ENCODE results near the gene GIMAP2. TPM values are rescaled to one million over a fixed set of nuclear protein-coding genes. Genes with fewer than 3 reads are reported as not detected.

GIMAP2 gene
- total RNA-seq, 1 donor from 2014 or later: 6.9 TPM

GRCh38 chr7:150723467-150723866 is 38.0 kb downstream of the GIMAP2 start:
- DNase-seq (no peak), ATAC-seq (no peak)
- intact Hi-C loops (cut with micrococcal nuclease): no loop called here

GRCh38 chr7:150727381-150727780 is 41.9 kb downstream of the GIMAP2 start:
- ATAC-seq: no peak
- no peak for DNase-seq
- intact Hi-C loops (cut with micrococcal nuclease): no loop called here

GRCh38 chr7:150728011-150728410 is 42.5 kb downstream of the GIMAP2 start:
- intact Hi-C loops (cut with micrococcal nuclease): no loop called here

GRCh38 chr7:150728609-150729008 is 43.1 kb downstream of the GIMAP2 start:
- no peak for ATAC-seq
- intact Hi-C loops (cut with micrococcal nuclease): no loop called here

More at GRCh38 chr7:150728011-150728410, 42.5 kb downstream of the GIMAP2 start:
- ATAC-seq (no peak), DNase-seq (no peak)

GRCh38 chr7:150731916-150732315 is 46.4 kb downstream of the GIMAP2 start:
- DNase-seq (no peak), ATAC-seq (no peak)
- intact Hi-C loops (cut with micrococcal nuclease): loop anchor here (10.0 kb wide), 1 partner anchor 277 kb away; the partner anchor contains the start of gene GIMAP8

More at GRCh38 chr7:150728609-150729008, 43.1 kb downstream of the GIMAP2 start:
- no peak for DNase-seq

- DNase-seq: no peak
- intact Hi-C loops (cut with micrococcal nuclease): loop anchor here (10.0 kb wide), 1 partner anchor 278 kb away; the partner anchor contains the start of gene GIMAP8
- no peak for ATAC-seq
Observed at GRCh38 chr7:150732786-150733481, 47.4 kb downstream of the GIMAP2 start.

- DNase-seq: no peak
- ATAC-seq: no peak
- intact Hi-C loops (cut with micrococcal nuclease): loop anchor here (10.0 kb wide), 1 partner anchor 279 kb away; the partner anchor contains the start of gene GIMAP8
Observed at GRCh38 chr7:150733482-150734095, 48.1 kb downstream of the GIMAP2 start.

GRCh38 chr7:150734254-150734653 is 48.7 kb downstream of the GIMAP2 start:
- DNase-seq (no peak), ATAC-seq (no peak)
- intact Hi-C loops (cut with micrococcal nuclease): loop anchor here (10.0 kb wide), 1 partner anchor 279 kb away; the partner anchor contains the start of gene GIMAP8

- intact Hi-C loops (cut with micrococcal nuclease): loop anchor here (10.0 kb wide), 1 partner anchor 281 kb away; the partner anchor contains the start of gene GIMAP8
- DNase-seq (no peak), ATAC-seq (no peak)
Observed at GRCh38 chr7:150735596-150736358, 50.3 kb downstream of the GIMAP2 start.

GRCh38 chr7:150736864-150737263 is 51.4 kb downstream of the GIMAP2 start:
- no peak for ATAC-seq
- intact Hi-C loops (cut with micrococcal nuclease): loop anchor here (10.0 kb wide), 1 partner anchor 282 kb away; the partner anchor contains the start of gene GIMAP8
- DNase-seq: no peak

- ATAC-seq: peak; percentile 75
- peak; percentile 43 for DNase-seq
- intact Hi-C loops (cut with micrococcal nuclease): loop anchor here (10.0 kb wide), 1 partner anchor 283 kb away; the partner anchor contains the start of gene GIMAP8
Observed at GRCh38 chr7:150737265-150738055, 52.0 kb downstream of the GIMAP2 start, which contains the start of gene GIMAP5. Gene GIMAP5, plus strand, starts transcription at chr7:150737418. Its CDS starts 3,467 bp downstream, at chr7:150740885.

- intact Hi-C loops (cut with micrococcal nuclease): loop anchor here (10.0 kb wide), 1 partner anchor 283 kb away; the partner anchor contains the start of gene GIMAP8
- DNase-seq: no peak
- ATAC-seq: peak; percentile 11
Observed at GRCh38 chr7:150738092-150738491, 52.6 kb downstream of the GIMAP2 start.

GRCh38 chr7:150738591-150739001 is 53.1 kb downstream of the GIMAP2 start:
- intact Hi-C loops (cut with micrococcal nuclease): loop anchor here (10.0 kb wide), 1 partner anchor 284 kb away; the partner anchor contains the start of gene GIMAP8
- DNase-seq (no peak), ATAC-seq (peak; percentile 6)

GRCh38 chr7:150739033-150739432 is 53.5 kb downstream of the GIMAP2 start:
- DNase-seq (no peak), ATAC-seq (peak; percentile 39)
- intact Hi-C loops (cut with micrococcal nuclease): loop anchor here (10.0 kb wide), 1 partner anchor 284 kb away; the partner anchor contains the start of gene GIMAP8

GRCh38 chr7:150740053-150740452 is 54.5 kb downstream of the GIMAP2 start:
- ATAC-seq (no peak), DNase-seq (no peak)
- intact Hi-C loops (cut with micrococcal nuclease): no loop called here

- DNase-seq: no peak
- no peak for ATAC-seq
- intact Hi-C loops (cut with micrococcal nuclease): no loop called here
Observed at GRCh38 chr7:150742286-150742968, 56.9 kb downstream of the GIMAP2 start.

All from left ventricle myocardium superior (tissue), 1 donor.